CD4-positive, alpha-beta T cell treated with Interleukin-17A for 4 hours (primary cell): ENCODE results near the gene HIPK3.
"Not testable (repeated sequence)": the region's sequence is repeated elsewhere in the genome, so short reads cannot be mapped to it uniquely, and the experiment has no call there.

ENCODE experiments used
- DNase-seq: peaks from one replicate; pipeline ENCODE4 v3.0.0-alpha.2; 2020; ENCODE audit warnings: mixed read lengths

Gene HIPK3

GRCh38 chr11:33257160-33257896 is at the start of gene HIPK3:
HIPK3 (plus strand) TSS chr11:33257381.
- peak; percentile 81 for DNase-seq

- DNase-seq, result no peak
These were observed 49.7 kb upstream of the HIPK3 start for GRCh38 chr11:33207408-33207985.

- no peak for DNase-seq
These were observed 49.0 kb upstream of the HIPK3 start for GRCh38 chr11:33208150-33208549.

- no peak for DNase-seq
These were observed 46.0 kb upstream of the HIPK3 start for GRCh38 chr11:33211153-33211552.

GRCh38 chr11:33211580-33211979 is 45.6 kb upstream of the HIPK3 start:
- DNase-seq, result no peak

- DNase-seq, result no peak
These were observed 43.0 kb upstream of the HIPK3 start for GRCh38 chr11:33214187-33214586.

GRCh38 chr11:33214767-33215166 is 42.4 kb upstream of the HIPK3 start:
- no peak for DNase-seq

- DNase-seq, result not testable (repeated sequence)
These were observed 40.5 kb upstream of the HIPK3 start for GRCh38 chr11:33216676-33217075.

- DNase-seq, result no peak
These were observed 35.0 kb upstream of the HIPK3 start for GRCh38 chr11:33222052-33222750.

GRCh38 chr11:33225371-33225770 is 31.8 kb upstream of the HIPK3 start:
- DNase-seq, result no peak

- DNase-seq, result no peak
These were observed 29.5 kb upstream of the HIPK3 start for GRCh38 chr11:33227578-33228261.

- DNase-seq, result no peak
These were observed 22.6 kb upstream of the HIPK3 start for GRCh38 chr11:33234397-33235190.

GRCh38 chr11:33237039-33237597 is 20.1 kb upstream of the HIPK3 start:
- no peak for DNase-seq

- no peak for DNase-seq
These were observed 14.6 kb upstream of the HIPK3 start for GRCh38 chr11:33242575-33242974.

- not testable (repeated sequence) for DNase-seq
These were observed 13.5 kb upstream of the HIPK3 start for GRCh38 chr11:33243654-33244053.

- no peak for DNase-seq
These were observed 8.7 kb upstream of the HIPK3 start for GRCh38 chr11:33248416-33248971.

GRCh38 chr11:33256031-33256812 is 959 bp upstream of the HIPK3 start:
- no peak for DNase-seq

GRCh38 chr11:33256813-33257159 is 395 bp upstream of the HIPK3 start:
- DNase-seq, result no peak

- peak; percentile 78 for DNase-seq
These were observed 883 bp downstream of the HIPK3 start for GRCh38 chr11:33257897-33258630.

GRCh38 chr11:33258631-33259205 is 1.5 kb downstream of the HIPK3 start:
- peak; percentile 30 for DNase-seq
